Cerebellar cortex (tissue), 1 donor: ENCODE measurements around the gene GCGR.

Experiments
- DNase-seq: peaks from one replicate; pipeline ENCODE4 v3.0.0-alpha.2; 2015; ENCODE audit warnings: low spot score

GCGR gene

GRCh38 chr17:81803728-81804558 is at the start of gene GCGR:
GCGR (plus strand) TSS chr17:81804150; CDS start chr17:81809019, 4,869 bp downstream.
- no peak for DNase-seq

- no peak for DNase-seq
Measured at GRCh38 chr17:81792675-81793615, 11.0 kb upstream of the GCGR start.

GRCh38 chr17:81794074-81794476 is 9.9 kb upstream of the GCGR start:
- no peak for DNase-seq

GRCh38 chr17:81794509-81794908 is 9.4 kb upstream of the GCGR start:
- no peak for DNase-seq

- DNase-seq = no peak
Measured at GRCh38 chr17:81801327-81801726, 2.6 kb upstream of the GCGR start.

- DNase-seq = no peak
Measured at GRCh38 chr17:81802048-81802758, 1.7 kb upstream of the GCGR start.

GRCh38 chr17:81802856-81803643 is 900 bp upstream of the GCGR start:
- DNase-seq = no peak

GRCh38 chr17:81804559-81805399 is 829 bp downstream of the GCGR start:
- no peak for DNase-seq

GRCh38 chr17:81805707-81806460 is 1.9 kb downstream of the GCGR start:
- no peak for DNase-seq

GRCh38 chr17:81806461-81807209 is 2.7 kb downstream of the GCGR start:
- DNase-seq = no peak

- no peak for DNase-seq
Measured at GRCh38 chr17:81807210-81807719, 3.3 kb downstream of the GCGR start.

GRCh38 chr17:81807839-81808238 is 3.9 kb downstream of the GCGR start:
- no peak for DNase-seq

- DNase-seq = no peak
Measured at GRCh38 chr17:81808778-81809555, 5.0 kb downstream of the GCGR start.

- DNase-seq = no peak
Measured at GRCh38 chr17:81809556-81809998, 5.6 kb downstream of the GCGR start.

- no peak for DNase-seq
Measured at GRCh38 chr17:81810476-81810875, 6.5 kb downstream of the GCGR start.

- DNase-seq = no peak
Measured at GRCh38 chr17:81810892-81811704, 7.1 kb downstream of the GCGR start.
